ENCODE results near the gene FBXO9.

Gene FBXO9

GRCh38 chr6:53028467-53028866 is 36.7 kb upstream of the FBXO9 start:
- no peak overlapping the region for H3K27ac ChIP-seq
- TF ChIP-seq CTCF (IDR thresholded peaks at IDR 0.05) = no peak
- no peak for TF ChIP-seq ZFX (IDR thresholded peaks at IDR 0.05; ENCODE audit: borderline replicate concordance)

GRCh38 chr6:53029257-53029656 is 35.9 kb upstream of the FBXO9 start:
- TF ChIP-seq CTCF (IDR thresholded peaks at IDR 0.05) = no peak
- no peak overlapping the region for H3K27ac ChIP-seq

GRCh38 chr6:53029761-53030160 is 35.4 kb upstream of the FBXO9 start:
- no peak overlapping the region for H3K27ac ChIP-seq
- no peak for TF ChIP-seq CTCF (IDR thresholded peaks at IDR 0.05)
- no peak for TF ChIP-seq ZFX (IDR thresholded peaks at IDR 0.05; ENCODE audit: borderline replicate concordance)

- H3K27ac ChIP-seq = no peak overlapping the region
- TF ChIP-seq ZFX (IDR thresholded peaks at IDR 0.05; ENCODE audit: borderline replicate concordance) = no peak
- no peak for TF ChIP-seq CTCF (IDR thresholded peaks at IDR 0.05)
Measured at GRCh38 chr6:53031281-53031680, 33.9 kb upstream of the FBXO9 start.

- no peak for TF ChIP-seq ZFX (IDR thresholded peaks at IDR 0.05; ENCODE audit: borderline replicate concordance)
- TF ChIP-seq CTCF (IDR thresholded peaks at IDR 0.05) = no peak
- no peak overlapping the region for H3K27ac ChIP-seq
Measured at GRCh38 chr6:53032849-53033248, 32.4 kb upstream of the FBXO9 start.

GRCh38 chr6:53033764-53034163 is 31.4 kb upstream of the FBXO9 start:
- no peak overlapping the region for H3K27ac ChIP-seq

More at GRCh38 chr6:53033764-53034163, 31.4 kb upstream of the FBXO9 start:
- TF ChIP-seq CTCF (IDR thresholded peaks at IDR 0.05) (no peak), ZFX (IDR thresholded peaks at IDR 0.05; ENCODE audit: borderline replicate concordance) (no peak)

All from 22Rv1 (cell line).